Dermis blood vessel endothelial cell (primary cell): ENCODE results near the gene TMEM43. TPM values are rescaled to one million over a fixed set of nuclear protein-coding genes. Genes with fewer than 3 reads are reported as not detected.

Experiments
- DNase-seq: peaks from one replicate; pipeline ENCODE4 v3.0.0; 2010
- total RNA-seq: library from RNA; depleted of rRNA; stranded (reverse); fragments of >200 nt; gene quantifications from 2 replicates; pipeline ENCODE4 v1.2.3, GENCODE V29; 2014

Gene TMEM43
- total RNA-seq, 1 donor from 2014 or later, result 113 TPM

GRCh38 chr3:14152963-14153355, 28.1 kb downstream of the TMEM43 start:
- DNase-seq, result no peak

GRCh38 chr3:14153663-14154062, 28.8 kb downstream of the TMEM43 start:
- DNase-seq, result no peak

GRCh38 chr3:14154276-14154675, 29.4 kb downstream of the TMEM43 start:
- DNase-seq, result peak; percentile 80

GRCh38 chr3:14154895-14155440, 30.1 kb downstream of the TMEM43 start:
- no peak for DNase-seq

- DNase-seq, result no peak
Observed at GRCh38 chr3:14156201-14156600, 31.3 kb downstream of the TMEM43 start.

GRCh38 chr3:14156843-14157561, 32.1 kb downstream of the TMEM43 start:
- DNase-seq, result no peak

- DNase-seq, result no peak
Observed at GRCh38 chr3:14157951-14158350, 33.1 kb downstream of the TMEM43 start.

GRCh38 chr3:14158370-14158769, 33.5 kb downstream of the TMEM43 start:
- no peak for DNase-seq

- DNase-seq, result no peak
Observed at GRCh38 chr3:14159426-14159825, 34.6 kb downstream of the TMEM43 start.

GRCh38 chr3:14161282-14161681, 36.4 kb downstream of the TMEM43 start:
- DNase-seq, result no peak

GRCh38 chr3:14162178-14162577, 37.3 kb downstream of the TMEM43 start:
- no peak for DNase-seq

GRCh38 chr3:14166877-14167603, 42.2 kb downstream of the TMEM43 start:
- DNase-seq, result no peak

- DNase-seq, result no peak
Observed at GRCh38 chr3:14169435-14169834, 44.6 kb downstream of the TMEM43 start.

- no peak for DNase-seq
Observed at GRCh38 chr3:14169871-14170270, 45.0 kb downstream of the TMEM43 start.

GRCh38 chr3:14170531-14171159, 45.8 kb downstream of the TMEM43 start:
- peak; percentile 61 for DNase-seq

GRCh38 chr3:14172496-14172895, 47.6 kb downstream of the TMEM43 start:
- no peak for DNase-seq

GRCh38 chr3:14174483-14174882, 49.6 kb downstream of the TMEM43 start:
- DNase-seq, result no peak

- DNase-seq, result no peak
Observed at GRCh38 chr3:14175383-14176037, 50.7 kb downstream of the TMEM43 start.

- no peak for DNase-seq
Observed at GRCh38 chr3:14177580-14178246, 52.9 kb downstream of the TMEM43 start.

GRCh38 chr3:14178247-14179113, 53.6 kb downstream of the TMEM43 start, which contains the start of the genes LSM3 and XPC:
Gene LSM3 (plus strand): TSS chr3:14178817. CDS start chr3:14178861, 44 bp downstream.
Gene XPC (minus strand): TSS chr3:14178601. CDS start chr3:14178568, 33 bp downstream.
- DNase-seq, result peak; percentile 99

GRCh38 chr3:14179114-14179465, 54.2 kb downstream of the TMEM43 start:
- DNase-seq, result no peak
